HG03565 (cell line): ENCODE results near the gene CSNK1A1.
"Not testable (repeated sequence)": the region's sequence is repeated elsewhere in the genome, so short reads cannot be mapped to it uniquely, and the experiment has no call there.

Experiments used
- ATAC-seq: cut with Tn5 transposase; IDR thresholded peaks from one replicate; pipeline ENCODE4 v1.9.1; 2021; ENCODE audit warnings: mild to moderate bottlenecking, moderate library complexity; ENCODE audit not compliant: unreplicated experiment

CSNK1A1 gene

GRCh38 chr5:149464796-149465489 lies 86.3 kb downstream of the CSNK1A1 start:
- ATAC-seq: no peak

DNA sequence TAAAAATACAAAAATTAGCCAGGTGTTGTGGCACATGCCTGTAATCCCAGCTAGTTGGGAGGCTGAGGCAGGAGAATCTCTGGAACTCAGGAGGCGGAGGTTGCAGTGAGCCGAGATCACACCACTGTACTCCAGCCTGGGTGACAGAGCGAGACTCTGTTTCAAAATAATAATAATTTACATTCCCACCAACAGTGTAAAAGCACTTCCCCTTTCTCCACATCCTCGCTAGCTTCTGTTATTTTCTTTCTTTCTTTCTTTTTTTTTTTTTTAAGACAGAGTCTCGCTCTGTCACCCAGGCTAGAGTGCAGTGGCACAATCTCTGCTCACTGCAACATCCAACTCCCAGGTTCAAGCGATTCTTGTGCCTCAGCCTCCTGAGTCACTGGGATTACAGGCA lies 89.3 kb downstream of the CSNK1A1 start:
- ATAC-seq: not testable (repeated sequence)

DNA sequence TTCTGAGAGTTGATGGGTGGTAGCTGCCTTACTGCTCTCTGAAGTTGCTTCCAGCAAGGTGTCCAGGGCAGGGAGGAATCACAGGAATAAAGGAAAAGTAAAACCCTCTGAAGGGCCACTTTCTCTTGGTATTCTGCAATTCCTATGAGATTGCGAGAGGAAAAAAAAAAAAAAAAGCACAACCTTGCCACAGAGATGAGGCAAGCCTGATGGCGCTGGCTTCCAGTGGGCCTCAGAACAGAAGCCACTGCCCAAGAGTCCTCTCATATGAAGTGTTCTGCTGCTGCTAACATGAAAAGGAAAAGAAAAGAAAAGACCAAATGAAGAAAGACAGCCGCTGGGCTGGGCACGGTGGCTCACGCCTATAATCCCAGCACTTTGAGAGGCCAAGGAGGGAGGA lies 91.3 kb downstream of the CSNK1A1 start:
- ATAC-seq: no peak

GRCh38 chr5:149457393-149457763 lies 93.9 kb downstream of the CSNK1A1 start:
- ATAC-seq: no peak

DNA sequence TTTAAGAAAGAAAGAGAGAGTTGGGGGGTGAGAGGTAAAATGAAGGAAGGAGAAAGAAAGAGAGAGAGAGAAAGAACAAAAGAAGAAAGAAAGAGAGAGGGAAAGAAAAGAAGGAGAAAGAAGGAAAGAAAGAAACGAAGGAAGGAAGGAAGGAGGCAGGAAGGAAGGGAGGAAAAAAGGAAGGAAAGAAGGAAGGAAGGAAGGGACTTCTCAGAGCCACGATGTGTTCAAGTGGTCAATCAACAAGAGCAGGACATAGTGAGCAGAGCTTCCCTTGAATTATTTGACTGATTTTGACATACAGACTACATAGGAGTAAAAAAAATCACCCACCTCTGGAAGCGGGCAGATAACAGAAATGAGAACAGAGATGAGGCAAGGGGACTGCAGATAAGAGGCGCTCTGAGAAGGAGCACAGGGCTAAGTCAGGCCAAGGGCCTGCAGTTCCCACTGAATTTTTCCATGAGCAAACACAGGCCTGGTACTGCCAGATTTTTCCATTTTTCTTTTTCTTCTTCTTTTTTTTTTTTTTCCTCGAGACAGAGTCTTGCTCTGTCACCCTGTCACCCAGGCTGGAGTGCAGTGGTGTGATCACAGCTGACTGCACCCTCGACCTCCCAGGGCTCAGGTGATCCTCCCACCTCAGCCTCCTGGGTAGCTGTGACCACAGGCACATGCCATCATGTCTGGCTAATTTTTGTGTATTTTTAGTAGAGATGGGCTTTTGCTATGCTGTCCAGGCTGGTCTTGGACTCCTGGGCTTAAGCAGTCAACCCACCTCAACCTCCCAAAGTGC lies 94.4 kb downstream of the CSNK1A1 start:
- ATAC-seq: no peak

GRCh38 chr5:149455889-149456409 lies 95.3 kb downstream of the CSNK1A1 start:
- ATAC-seq: no peak

DNA sequence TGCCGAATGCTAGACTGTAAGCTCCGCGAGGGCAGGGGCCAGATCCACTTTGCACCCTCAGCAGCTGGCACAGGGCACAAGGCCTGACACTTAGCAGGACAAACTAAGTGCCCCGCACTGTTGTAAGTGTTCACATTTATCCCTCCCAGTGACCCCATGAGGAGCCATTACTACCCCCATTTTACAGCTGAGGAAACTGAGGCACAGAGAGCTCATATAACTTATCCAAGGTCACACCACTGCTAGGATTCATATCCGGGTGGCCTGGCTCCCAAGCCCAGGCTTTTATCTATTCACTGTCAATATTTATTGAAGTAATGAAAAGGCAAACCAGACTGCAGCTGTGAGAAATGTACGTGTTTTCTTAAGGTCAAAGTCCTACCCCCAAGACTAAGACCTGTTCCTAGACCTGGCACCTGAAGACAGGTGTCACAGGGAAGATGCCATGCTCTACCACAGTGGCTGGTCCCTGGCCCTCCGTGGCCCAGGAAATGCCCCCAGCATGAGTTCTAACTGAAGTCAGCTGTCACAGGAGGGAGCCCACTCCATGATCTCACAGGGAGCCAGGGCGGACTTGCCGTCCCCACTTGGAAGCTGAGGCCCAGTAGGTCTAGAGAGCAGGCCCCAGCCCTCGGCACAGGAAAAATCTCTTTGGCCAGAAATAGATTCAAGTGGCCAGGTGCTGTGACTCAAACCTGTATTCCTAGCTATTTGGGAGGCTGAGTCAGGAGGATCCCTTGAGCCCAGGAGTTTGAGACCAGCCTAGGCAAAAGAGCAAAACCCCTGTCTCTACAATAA lies 97.4 kb downstream of the CSNK1A1 start:
- no peak for ATAC-seq

DNA sequence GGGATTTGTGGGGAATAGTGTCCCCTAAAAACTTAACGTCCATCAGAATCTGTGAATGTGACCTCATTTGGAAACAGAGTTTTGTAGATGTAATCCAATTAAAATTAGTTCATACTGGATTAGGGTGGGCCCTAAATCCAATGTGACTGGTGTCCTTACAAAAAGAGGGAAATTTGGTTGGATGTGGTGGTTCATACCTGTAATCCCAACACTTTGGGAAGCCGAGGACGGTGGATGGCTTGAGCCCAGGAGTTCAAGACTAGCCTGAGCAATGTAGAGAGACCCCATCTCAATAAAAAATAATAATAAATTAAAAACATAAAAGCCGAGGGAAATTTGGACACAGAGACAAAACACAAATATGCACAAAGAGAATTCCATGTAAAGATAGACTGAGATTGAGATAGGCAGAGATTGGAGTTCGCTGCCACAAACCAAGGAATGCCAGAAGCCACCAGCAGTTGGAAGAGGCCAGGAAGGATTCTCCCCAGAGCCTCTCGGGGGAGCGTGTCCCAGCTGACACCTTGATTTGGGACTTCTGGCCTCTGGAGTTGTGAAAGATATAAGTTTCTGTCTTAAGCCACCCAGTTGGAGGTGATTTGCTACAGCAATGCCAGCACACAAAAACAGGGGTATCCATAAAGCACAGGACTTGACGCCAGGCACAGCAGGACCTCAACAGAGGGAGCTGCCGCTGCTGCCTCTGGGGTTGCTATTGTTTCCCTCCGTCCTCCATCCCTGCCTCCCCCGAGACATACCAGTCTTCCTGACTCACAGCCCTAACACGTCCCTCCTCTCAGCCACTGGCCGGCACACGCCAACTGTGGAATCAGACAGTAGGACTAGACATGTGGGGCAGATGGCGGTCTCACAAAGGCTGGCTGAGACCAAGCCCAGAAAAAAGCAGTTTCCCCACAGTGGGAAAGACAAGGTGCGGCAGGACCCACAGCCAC lies 98.3 kb downstream of the CSNK1A1 start:
- ATAC-seq: no peak

- ATAC-seq: no peak
Observed at GRCh38 chr5:149452007-149452664, 99.1 kb downstream of the CSNK1A1 start.

DNA sequence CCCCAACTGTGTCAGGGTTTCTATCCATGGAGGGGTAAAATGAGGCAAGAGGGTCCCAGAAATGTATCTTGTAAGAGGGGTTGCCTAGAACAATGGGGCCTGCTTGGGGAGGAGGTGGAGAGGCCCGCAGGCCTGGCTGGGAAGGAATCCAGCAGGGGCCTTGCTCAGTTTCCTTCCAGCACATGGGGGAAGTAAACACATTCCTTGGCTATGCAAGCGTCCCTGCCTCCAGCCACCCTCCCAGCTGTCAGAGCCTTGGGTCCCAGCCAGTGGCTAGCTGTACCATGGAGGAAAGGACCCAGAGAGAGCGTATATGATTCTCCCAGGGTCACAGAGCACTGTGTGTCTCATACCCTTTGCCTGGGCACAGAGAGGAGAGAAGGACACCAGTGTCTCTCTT lies 101.0 kb downstream of the CSNK1A1 start:
- no peak for ATAC-seq

DNA sequence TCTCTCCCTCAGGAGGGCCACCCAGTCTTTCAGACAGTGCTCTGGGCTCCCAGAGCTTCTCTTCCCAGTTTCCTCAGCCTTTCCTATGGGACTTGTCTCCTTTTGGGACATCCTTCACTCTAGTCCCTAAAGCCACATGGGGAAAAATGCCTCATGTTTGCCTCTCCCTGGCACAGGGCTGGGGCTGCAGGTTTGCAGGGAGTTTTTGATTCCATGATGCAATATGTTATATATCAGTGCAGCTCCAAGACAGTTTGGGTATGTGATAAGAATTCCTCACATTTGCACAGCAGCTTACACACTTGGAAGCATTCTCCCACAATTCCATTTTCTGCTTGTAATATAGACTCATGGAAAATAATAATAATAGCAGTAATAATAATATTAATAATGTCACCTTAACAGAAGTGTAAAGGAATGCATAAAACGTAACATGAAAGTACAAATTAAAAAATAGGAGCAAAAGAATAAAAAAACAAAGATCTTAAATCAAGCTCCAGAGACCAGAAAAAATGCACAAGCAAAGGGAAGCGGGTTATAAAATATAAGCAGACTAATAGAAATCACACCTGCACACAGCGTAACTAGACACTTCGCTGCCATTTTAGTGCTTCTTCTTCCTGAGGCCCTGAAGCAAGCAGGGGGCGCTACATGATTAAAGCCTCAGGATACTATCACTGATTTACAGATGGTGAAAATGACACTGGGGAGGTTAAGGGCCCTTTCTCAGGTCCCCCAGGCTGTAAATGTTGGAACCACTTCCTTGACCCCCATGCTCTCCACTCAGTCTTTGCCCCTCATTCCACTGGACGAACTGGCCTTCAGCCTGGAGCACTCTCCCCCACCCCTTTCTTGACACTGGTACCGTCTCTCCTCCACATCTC lies 102.2 kb downstream of the CSNK1A1 start:
- ATAC-seq: no peak

DNA sequence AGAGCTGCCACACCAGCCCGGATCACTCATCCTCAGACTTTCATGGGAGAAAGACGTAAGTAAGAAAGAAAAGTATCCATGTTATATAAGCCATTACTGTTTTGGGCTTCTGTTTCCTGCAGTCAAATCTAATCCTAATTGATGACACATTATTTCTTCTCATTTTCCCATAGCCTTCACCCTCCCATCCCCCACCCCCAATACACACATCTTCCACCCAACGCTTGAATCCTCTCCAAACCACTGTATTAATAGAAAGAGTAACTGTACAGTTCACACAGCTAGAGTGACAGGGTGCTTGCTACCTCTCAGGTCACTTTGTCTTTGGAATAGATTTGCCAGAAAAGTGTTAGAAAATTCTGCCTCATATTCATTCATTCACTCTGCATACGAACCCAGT lies 102.8 kb downstream of the CSNK1A1 start:
- ATAC-seq: no peak

- no peak for ATAC-seq
Observed at GRCh38 chr5:149447373-149448367, 103.6 kb downstream of the CSNK1A1 start.

DNA sequence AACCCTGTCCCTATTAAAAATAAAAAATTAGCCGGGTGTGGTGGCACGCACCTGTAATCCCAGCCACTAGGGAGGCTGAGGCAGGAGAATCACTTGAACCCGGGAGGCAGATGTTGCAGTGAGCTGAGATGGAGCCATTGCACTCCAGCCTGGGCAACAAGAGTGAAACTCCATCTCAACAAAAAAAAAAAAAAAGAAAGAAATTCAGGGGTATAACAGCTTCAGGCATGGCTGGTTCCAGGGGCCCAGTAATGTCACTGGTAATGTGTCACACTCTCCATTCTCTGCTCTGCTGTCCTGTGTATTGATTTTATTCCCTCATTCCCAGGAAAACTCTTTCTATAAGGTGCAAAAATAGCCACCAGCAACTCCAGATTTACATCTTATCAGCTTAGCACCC lies 104.4 kb downstream of the CSNK1A1 start:
- not testable (repeated sequence) for ATAC-seq

GRCh38 chr5:149445739-149446369 lies 105.4 kb downstream of the CSNK1A1 start:
- no peak for ATAC-seq

DNA sequence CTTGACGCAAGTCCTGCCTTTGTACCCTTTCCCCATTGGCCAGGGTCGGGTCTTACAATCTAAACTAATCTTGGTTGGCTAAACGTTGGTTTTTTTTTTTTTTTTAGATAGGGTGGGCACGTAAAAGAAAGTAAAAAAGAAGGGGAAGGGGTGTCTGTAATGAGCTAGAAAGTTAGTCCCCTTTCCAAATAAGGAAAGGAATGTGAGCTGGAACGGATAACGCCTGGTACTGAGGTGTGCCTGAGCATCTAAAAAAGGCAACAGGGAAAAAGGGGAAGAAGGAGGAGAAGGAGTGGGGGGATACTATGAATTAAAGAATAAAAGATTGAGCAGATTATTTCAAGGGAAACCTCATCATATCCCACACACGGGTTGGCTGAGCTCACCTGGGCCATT lies 105.9 kb downstream of the CSNK1A1 start:
- no peak for ATAC-seq

GRCh38 chr5:149444430-149444829 lies 106.8 kb downstream of the CSNK1A1 start:
- not testable (repeated sequence) for ATAC-seq
